NCI-H2171 treated with DMSO at 0.1 percent for 48 hours (cell line): Measurements from ENCODE around the gene GUCY2F.

Source experiments
- DNase-seq: peaks from one replicate; lab custom pipeline; 2025; lab: John Stamatoyannopoulos, UW

GUCY2F gene

DNA sequence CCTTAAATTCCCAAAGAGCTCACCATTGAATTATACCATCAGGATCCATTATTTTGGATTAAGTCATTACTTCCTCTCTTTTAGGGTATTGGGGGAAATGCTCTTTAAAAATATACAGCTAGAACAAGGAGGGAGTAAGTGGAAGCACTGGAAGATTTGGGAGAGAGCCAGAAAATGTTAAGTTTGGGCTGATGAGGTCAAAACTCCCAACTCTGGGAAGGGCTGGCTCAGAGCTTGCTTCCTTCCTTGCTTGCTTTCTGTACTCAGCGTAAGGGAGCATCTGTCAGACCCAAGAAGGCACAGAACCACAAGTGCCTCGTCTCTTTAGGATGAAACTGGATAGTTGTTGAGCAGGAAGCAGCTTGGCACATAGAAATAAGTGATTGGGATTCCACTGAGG is 138.2 kb downstream of the GUCY2F start:
- no peak for DNase-seq

DNA sequence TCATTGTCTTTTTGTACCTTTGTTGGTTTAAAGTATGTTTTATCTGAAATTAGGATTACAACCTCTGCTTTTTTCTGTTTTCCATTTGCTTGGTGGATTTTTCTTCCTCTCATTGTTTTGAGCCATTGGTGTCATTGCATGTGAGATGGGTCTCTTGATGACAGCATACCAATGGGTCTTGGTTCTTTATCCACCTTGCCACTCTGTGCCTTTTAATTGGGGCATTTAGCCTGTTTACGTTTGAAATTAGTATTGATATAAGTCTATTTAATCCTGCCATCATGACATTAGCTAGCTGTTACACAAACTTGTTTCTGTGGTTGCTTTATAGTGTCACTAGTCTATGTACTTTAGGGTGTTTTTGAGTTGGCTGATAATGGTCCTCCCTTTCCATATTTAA is 145.7 kb downstream of the GUCY2F start:
- DNase-seq = no peak

GRCh38 chrX:109327251-109327650 is 154.6 kb downstream of the GUCY2F start:
- DNase-seq = no peak
